GM19351 (cell line): ENCODE measurements around the gene TPCN2.
"Not testable (repeated sequence)": the region's sequence is repeated elsewhere in the genome, so short reads cannot be mapped to it uniquely, and the experiment has no call there.

Experiments used
- ATAC-seq: cut with Tn5 transposase; IDR thresholded peaks from one replicate; pipeline ENCODE4 v1.9.1; 2021; ENCODE audit warnings: mild to moderate bottlenecking, moderate library complexity; ENCODE audit not compliant: unreplicated experiment

Gene TPCN2

DNA sequence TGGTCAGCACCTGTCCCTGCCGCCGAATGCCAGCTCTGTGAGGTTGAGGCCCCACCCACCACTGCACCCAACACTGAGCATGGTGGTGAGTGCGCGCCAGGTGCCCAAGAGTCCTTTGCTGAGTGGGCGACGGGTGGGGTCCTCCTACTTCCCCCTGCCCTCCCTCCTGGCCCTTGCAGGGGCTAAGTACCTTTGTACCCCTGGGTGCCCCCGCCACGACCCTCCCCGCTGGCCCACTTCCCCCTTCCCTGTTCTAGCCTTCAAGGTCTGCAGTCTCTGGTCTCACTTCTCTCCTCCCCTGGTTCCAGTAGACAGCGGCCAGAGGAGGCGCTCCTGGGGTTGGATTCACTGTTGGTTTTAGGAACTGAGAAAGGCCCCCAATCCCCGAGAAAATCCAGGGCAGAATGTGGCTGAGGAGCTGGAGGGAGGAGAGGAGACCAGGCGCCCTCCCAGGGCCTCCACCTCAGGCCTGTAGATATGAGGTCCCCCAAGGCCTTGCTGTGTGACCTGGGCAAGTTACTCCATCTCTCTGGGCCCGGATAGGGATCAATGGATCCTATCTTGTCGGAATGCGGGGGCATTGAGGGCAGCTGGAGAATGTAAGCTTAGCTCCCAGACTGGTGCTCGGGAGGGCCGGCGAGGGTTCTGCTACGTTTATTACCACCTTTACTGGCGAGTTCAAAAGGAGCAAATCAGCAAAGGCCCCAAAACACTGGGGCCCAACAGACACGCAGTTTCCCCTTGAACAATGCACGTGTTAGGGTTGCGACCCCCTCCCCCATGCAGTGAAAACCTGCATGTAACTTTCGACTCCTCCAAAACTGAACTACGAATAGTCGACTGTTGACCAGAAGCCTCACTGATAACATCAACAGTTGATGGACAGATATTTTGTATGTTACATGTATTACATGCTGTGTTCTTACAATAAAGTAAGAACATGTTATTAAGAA lies 75.1 kb downstream of the TPCN2 start:
- ATAC-seq, result no peak

DNA sequence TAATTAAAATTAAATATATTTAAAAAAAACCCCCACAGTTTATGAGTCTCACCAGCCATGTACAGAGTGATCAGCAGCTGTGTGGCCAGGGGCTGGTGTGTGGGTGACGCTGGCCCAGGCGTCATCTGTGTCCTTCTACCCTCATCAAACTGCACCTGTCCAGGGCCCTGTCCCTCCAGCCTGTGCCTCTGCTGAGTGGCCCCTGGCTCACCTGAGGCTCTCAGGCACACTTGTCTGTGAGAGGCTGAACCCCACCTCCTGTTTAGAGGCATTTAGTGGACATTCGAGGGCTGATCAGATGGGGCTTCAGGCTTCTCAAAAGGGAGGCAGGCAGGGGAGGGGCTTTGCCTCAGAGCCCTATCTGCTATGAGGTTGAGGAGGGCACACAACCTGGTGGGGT lies 77.1 kb downstream of the TPCN2 start:
- ATAC-seq, result no peak

DNA sequence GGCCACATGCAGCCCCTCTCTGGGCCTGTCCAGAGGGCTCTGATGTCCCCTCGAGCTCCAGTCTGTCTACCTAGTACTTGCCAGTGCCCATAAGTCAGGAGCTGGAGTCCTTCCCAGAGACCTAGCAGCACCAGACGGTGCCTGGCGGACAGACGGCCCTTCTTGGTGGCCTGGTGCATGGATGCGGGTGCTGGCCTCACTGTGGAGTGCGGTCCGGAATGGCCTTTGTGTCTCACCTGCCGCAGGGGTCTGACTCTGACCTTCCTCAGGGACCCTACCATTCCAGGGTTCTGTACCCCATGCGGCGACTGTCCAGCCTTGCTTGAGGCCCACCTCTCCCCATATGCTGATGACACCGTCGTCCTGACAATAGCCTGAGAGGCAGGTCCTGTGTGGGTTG lies 77.6 kb downstream of the TPCN2 start:
- no peak for ATAC-seq

DNA sequence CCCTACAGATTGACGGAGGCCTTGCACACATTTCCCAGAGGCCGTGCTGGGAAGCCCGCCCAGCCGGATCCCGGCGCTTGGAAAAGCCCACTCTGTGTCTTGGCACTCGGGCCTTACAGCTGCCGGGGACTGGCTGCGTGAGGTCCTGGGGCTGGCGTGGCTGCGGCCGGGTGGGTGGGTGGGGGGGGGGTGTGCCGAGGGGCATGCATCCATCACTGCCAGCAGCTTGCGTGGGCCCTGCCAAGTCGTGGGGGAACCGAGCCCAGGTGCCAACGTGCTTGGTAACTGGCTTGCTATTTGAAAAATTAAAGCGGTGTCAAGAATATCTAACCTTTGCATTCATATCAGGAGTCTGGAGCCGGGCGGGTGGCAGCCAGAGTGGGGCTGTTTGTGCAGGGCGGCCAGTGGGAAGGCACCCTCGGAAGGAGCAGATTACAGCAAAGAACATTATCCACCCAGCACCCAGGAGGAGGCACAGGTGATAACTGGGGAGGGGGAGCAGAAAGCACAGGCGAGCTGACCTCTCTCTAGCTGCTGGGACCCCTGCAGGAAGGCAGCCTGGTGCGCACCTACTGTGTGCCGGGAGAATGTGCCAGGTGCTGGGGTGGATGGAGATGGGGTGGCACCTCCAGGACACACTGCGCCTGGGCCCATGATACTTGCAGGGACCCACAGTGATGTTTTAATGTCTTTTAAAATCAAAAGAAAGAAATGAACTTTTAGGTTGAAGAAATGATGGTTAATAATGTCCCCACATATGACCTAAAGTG lies 78.5 kb downstream of the TPCN2 start:
- ATAC-seq, result no peak

DNA sequence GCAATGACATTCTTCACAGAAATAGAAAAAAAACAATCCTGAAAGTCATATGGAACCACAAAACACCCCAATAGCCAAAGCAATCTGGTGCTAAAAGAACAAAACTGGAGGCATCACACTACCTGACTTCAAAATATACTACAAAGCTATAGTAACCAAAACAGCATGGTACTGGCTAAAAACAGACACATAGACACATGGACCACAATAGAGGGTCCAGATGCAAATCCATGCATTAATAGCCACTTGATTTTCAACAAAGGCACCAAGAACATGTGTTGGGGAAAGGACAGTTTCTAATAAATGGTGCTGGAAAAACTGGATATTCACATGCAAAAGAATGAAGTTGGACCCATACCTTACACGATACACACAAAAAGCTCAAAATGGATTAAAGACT lies 79.2 kb downstream of the TPCN2 start:
- ATAC-seq, result no peak

DNA sequence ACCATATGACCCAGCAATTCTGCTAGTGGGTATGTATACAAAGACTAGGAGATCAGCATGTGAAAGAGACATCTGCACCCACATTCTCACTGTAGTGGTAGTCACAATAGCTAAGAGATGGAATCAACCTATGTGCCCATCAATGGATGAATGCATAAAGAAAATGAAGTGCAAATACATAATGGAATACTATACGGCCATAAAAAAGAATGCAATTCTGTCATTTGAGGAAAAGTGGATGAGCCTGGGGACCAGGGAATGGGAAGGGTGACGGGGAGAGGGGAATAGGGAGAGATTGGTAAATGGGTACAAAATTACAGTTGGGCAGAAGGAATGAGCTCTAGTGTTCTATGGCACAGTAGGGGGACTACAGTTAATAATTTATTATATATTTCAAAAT lies 80.3 kb downstream of the TPCN2 start:
- ATAC-seq, result no peak

DNA sequence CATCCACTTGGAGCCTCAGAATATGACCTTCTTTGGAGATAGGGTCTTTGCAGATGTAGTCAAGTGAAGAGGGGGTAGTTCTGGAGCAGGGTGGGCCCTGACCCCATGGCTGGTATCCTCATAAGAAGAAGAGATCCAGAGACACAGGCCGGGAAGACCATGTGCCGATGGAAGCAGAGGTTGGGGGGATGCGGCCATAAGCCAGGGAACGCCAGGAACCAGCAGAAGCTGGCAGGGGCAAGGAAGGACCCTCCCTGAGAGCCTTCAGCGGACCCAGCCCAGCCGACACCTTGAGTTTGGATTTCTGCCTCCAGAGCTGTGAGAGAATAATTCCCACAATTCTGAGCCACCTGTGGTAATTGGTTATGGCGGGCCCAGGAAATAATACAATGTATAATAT lies 80.9 kb downstream of the TPCN2 start:
- no peak for ATAC-seq

DNA sequence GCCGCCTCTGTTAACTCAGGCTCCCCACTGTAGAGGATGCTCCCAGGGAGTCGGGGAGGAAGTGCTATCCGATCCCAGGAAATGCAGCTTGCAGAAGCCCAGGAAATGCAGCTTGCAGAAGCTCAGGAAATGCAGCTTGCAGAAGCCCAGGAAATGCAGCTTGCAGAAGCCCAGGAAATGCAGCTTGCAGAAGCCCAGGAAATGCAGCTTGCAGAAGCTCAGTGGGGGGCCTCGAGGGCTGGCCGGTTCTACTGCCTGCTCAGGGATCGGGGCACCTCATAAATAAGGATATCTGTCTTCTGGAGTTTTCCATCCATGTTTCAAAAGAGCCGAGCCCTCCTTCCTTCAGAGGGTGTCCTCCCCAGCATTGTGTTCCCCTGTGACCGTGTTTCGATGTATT lies 81.9 kb downstream of the TPCN2 start:
- ATAC-seq, result no peak

DNA sequence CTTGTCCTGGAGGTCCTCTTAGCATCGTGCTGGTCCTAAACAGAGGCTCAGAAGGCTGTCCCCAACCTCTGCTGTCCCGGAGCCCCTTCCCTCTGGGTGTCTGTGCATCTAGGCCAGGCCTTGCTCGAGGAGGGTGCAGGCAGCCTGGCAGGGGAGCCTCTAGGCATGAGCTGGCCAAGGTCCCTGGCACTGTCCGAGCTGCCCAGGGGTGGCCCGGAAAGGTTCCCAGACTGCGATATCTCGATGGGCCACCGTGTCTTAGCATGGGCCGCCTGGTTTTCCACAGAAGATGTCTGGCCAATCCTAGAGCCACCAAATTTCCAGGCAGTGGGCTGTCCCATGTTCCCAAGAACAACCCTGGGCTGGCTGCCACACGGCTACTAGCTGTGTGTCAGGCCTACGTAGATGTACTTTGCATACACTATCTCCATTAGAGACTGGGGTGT lies 82.4 kb downstream of the TPCN2 start:
- ATAC-seq, result no peak

DNA sequence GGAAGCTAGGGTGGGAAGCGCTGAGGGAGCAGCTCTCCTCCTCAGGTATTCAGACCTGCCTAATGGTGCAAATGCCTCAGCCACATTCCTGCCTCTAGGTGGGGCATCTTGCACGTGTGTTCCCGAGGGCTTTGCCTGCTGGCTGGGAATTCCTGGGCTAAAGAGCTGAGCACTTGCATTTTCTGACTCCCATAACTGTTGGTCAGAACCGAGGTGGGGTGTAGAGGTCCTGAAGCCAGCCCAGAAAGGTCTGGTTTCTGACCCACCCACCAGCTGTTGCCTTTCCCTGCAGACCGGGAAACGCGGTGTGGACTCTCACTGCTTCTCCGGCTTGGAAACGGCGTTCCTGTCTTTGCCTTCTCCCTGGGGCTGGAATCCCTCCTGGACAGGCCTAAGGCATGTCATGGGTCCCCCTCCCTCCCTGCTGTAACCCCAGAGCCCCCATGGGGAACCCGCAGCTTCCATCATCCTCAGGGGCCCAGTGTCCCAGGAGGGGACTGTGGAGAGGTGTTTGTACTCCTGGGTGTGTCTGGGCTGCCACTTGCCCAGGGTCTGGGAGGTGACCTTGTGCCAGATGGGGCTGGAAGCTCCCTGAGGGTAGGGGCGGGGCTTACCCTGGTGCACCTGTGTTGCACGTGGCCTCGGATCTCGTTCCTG lies 83.0 kb downstream of the TPCN2 start:
- no peak for ATAC-seq

DNA sequence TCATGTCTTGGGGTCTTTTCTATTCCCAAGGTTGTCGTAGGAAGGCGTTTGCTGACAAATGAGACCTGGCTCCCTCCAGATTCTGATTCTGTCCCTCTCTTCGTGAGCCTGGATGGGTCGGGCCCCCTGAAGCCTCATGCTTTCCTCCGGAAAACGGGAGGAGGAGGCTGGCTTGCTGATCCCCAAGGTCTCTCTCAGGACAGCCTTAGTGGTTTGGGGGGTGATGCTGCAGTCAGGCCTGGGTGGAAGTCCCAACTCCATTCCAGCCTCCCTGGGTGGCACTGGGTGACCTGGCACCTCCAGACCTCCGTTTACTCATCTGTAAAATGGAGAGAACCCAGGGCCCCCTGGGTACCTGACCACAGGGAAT lies 83.6 kb downstream of the TPCN2 start:
- no peak for ATAC-seq

DNA sequence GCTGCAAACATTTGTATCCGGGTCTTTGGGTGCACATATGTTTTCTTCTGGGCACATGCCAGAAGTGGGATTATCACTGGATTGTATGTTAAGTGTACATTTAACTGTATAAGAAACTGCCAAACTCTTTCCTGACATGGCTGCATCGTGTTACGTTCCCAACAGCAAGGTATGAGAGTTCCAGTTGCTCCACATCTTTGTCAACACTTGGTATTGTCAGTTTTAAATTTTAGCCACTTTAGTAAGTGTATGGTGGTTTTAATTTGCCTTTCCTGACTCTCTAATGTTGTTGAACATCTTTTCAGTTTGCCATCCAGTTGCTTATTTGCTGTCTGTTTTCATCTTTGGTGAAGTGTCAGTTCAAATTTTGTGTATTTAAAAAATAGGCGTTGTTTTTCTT lies 84.5 kb downstream of the TPCN2 start:
- no peak for ATAC-seq

DNA sequence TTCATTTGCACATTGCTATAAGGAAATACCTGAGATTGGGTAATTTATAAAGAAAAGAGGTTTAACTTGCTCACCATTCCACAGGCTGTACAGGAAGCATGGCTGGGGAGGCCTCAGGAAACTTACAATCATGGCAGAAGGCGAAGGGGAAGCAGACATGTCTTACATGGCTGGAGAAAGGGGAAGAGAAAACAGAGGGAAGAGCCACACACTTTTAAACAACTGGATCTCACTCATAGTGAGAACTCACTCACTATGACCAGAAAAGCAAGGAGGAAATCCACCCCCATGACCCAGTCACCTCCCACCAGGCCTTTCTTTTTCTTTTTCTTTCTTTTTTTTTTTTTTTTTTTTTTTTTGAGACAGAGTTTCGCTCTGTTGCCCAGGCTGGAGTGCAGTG lies 85.5 kb downstream of the TPCN2 start:
- not testable (repeated sequence) for ATAC-seq

DNA sequence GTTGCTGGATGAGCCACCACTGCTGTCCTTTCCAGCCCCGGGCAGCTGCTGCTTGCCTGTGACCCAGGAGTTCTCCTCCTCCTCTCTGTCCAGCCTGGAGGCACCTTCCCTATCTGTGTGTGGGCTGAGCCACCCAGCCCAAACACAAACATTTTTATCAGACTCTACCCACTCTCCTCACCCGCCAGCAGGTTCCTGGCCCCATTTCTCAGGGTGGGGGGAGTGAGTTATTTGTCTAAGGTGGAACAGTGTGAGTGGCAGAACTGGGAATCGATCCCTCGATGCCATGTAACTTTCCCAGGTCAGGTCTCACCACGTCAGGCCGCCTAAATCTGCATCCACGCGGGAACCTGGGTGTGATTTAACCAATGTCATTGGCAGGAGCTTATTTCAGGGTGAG lies 86.2 kb downstream of the TPCN2 start:
- ATAC-seq, result no peak

DNA sequence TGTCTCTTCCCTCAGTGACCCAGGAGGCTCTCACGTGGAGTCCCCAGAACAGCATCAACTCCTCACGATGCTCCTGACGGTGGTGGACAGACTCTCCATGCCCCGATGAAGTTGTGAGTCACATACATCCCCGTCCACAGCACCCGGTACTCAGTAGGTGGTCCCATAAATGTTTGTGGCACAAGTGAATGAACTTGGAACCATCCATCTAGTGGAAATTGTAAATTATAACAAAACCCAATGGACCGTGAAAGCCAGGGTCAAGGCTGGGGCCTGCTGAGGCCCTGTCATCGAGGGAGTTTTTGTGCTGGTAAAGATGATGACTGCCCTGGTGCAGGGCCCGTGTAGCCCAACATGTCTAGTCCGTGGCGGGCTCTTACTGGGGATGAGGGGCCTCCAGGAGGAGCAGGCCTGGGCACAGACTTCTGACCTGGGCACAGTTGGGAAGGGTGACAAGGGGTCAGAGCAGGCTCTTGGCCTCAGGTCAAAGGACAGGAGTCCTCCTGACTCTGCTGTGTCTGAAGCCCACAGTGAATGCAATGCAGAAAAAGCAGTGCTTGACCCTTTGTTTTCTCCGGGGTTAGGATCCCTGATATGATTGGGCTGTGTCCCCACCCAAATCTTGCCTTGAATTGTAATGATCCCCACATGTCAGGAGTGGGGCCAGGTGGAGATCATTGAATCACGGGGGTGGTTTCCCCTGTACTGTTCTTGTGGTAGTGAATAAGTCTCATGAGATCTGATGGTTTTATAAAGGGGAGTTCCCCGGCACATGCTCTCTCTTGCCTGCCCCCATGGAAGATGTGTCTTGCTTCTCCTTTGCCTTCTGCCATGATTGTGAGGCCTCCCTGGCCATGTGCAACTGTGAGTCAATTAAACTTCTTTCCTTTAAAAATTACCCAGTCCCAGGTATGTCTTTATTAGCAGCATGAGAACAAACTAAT lies 87.0 kb downstream of the TPCN2 start:
- ATAC-seq, result no peak

DNA sequence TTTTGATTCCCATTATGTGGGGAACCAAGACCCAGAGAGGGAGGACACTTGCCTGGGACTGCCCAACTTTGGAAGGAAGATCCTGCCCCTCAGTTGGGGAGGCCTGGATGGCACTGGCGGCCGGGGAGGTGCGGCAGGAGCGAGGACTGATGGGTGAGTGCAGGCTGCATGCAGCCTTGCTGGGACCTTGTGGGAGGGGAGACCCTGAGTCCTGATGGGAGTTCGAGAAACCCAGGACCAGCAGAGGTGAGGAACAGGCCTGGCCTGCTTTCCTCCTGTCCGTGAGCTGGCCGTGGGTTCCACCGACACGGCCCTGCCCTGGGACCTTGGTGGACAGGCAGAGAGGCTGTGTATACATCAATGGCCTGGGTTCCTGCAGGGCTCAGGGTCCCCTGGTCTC lies 87.7 kb downstream of the TPCN2 start:
- ATAC-seq, result no peak

DNA sequence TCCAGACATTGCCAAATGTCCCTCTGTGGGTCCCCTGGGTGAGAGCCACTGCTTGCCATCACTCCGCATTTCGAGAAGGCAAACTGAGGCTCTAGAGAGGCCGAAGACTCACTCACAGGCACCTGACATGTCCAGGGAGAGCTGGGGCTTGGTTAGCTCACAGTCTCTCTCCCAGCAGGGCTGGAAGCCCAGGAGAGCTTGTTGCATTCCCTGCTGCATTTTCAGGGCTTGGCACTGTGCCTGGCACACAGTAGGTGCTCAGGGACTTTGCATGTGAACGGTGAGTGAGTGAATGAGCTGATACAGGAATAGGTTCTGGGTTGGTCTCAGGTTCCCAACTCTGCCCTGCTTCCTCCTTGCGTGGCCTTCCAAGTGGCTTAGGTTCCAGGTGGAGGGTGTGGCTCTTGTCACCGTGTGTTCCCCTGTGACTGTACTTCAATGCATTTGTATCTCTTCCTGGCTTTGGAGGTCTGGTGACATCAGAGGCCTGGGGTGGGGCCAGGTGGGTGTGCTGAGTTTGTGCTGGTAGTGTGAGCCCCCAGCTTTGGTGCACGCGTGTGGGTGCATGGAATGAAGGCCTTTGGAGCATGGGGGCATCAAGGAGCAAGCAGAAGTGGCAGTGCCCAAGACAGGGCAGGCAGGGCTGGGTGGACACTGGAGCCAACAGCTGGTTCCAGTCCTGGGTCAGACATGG lies 88.6 kb downstream of the TPCN2 start:
- ATAC-seq, result no peak

DNA sequence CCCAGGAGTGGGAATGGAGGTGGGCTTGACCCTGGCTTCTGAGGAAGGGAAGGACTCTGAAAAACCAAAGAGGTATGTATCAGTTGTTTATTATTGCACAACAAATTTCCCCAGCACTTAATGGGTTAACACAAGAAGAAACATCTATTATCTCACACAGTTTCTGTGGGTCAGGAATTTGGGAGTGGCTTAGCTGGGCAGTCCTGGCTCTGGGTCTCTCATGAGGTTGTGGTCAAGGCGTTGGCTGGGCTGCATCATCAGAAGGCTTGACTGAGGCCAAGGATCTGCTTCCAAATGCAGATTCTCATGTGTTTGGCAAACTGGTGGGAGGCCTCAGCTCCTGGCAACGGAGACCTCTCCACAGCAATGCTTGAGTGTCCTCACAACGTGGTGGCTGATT lies 89.5 kb downstream of the TPCN2 start:
- ATAC-seq, result no peak

DNA sequence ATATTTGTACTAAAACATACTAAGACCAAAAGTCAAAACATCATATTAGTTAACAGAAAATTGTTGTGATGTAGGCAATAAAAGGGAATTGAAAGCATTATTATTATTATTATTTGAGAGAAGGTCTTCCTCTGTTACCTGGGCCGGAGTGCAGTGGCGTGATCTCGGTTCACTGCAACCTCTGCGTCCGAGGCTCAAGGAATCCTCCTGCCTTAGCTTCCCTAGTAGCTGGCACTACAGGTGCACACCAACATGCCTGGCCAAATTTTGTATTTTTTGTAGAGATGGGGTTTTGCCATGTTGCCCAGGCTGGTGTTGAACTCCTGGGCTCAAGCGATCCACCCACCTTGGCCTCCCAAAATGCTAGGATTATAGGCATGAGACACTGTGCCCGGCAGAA lies 91.4 kb downstream of the TPCN2 start:
- ATAC-seq, result not testable (repeated sequence)

DNA sequence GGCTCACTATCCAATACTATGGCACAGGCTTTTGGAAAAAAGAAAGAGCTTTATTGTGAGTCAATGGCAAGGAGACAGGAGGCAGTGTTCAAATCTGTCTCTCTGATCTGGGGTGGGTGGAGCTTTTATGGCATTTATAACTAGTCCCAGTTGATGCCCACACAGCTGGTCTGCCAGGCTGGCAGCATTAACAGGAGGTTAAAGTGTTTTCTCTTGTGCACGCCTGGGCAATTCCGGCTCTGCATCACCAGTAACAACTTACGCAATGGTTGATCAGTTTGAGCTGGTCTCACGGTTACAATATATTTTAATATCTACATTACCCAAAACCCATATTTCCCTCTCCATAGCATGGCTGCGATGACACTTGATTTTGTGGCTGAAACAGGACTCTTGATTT lies 91.9 kb downstream of the TPCN2 start:
- ATAC-seq, result no peak
